Measurements from ENCODE around the gene CD8A. TPM values are rescaled to one million over a fixed set of nuclear protein-coding genes. Genes with fewer than 3 reads are reported as not detected.
A peak's percentile ranks its signal among the peaks of the same experiment; 100 is the strongest.

The CD8A gene
- total and polyA plus RNA-seq, 8 donors = 0.53 to 9.1 (median 1.0) TPM

- Histone ChIP-seq H3K4me3 (no peak overlapping the region), H3K27ac (no peak overlapping the region), H3K36me3 (no peaks in the 10 kb centered on the region), H3K9me3 (no peaks in the 10 kb centered on the region), H3K27me3 (peaks cover 4 to 14% of the 10 kb centered on the region in 2 donors), H3K4me1 (no peaks in the 10 kb centered on the region)
- no peak for TF ChIP-seq CTCF (IDR thresholded peaks at IDR 0.05)
- DNase-seq (peak in 1 of 4 donors; percentile 44), ATAC-seq (peak; percentile 83)
- intact Hi-C loops (cut with DNase I) = no loop called here
Measured at GRCh38 chr2:86782748-86783147, 8.0 kb downstream of the CD8A start.

- Histone ChIP-seq H3K27me3 (peaks cover 0 to 7% of the 10 kb centered on the region in 2 donors), H3K27ac (no peak overlapping the region), H3K4me1 (no peaks in the 10 kb centered on the region), H3K4me3 (no peak overlapping the region), H3K9me3 (no peaks in the 10 kb centered on the region), H3K36me3 (peaks cover 0 to 4% of the 10 kb centered on the region in 2 donors)
- no peak for TF ChIP-seq CTCF (IDR thresholded peaks at IDR 0.05)
- intact Hi-C loops (cut with DNase I) = no loop called here
- DNase-seq (no peak), ATAC-seq (no peak)
Measured at GRCh38 chr2:86781363-86781762, 9.3 kb downstream of the CD8A start.

- no peaks in the 10 kb centered on the region for H3K4me1 ChIP-seq
- no peaks in the 10 kb centered on the region for H3K27me3 ChIP-seq
- no peaks in the 10 kb centered on the region for H3K9me3 ChIP-seq
- no peak overlapping the region for H3K4me3 ChIP-seq
- ATAC-seq (no peak), DNase-seq (no peak)
- no peak for TF ChIP-seq CTCF (IDR thresholded peaks at IDR 0.05)
- no peak overlapping the region for H3K27ac ChIP-seq
- intact Hi-C loops (cut with DNase I) = no loop called here
- H3K36me3 ChIP-seq = peaks cover 0 to 12% of the 10 kb centered on the region in 2 donors
Measured at GRCh38 chr2:86779971-86780370, 10.7 kb downstream of the CD8A start.

GRCh38 chr2:86778957-86779356, 11.8 kb downstream of the CD8A start:
- DNase-seq (no peak), ATAC-seq (no peak)
- H3K9me3 ChIP-seq = no peaks in the 10 kb centered on the region
- no peak overlapping the region for H3K4me3 ChIP-seq
- no peak for TF ChIP-seq CTCF (IDR thresholded peaks at IDR 0.05)
- H3K36me3 ChIP-seq = peaks cover 0 to 22% of the 10 kb centered on the region in 2 donors
- intact Hi-C loops (cut with DNase I) = no loop called here
- H3K4me1 ChIP-seq = no peaks in the 10 kb centered on the region
- no peaks in the 10 kb centered on the region for H3K27me3 ChIP-seq
- no peak overlapping the region for H3K27ac ChIP-seq

- Histone ChIP-seq H3K9me3 (no peaks in the 10 kb centered on the region), H3K36me3 (peaks cover 0 to 47% of the 10 kb centered on the region in 2 donors), H3K27ac (no peak overlapping the region), H3K4me3 (no peak overlapping the region), H3K27me3 (no peaks in the 10 kb centered on the region), H3K4me1 (no peaks in the 10 kb centered on the region)
- TF ChIP-seq CTCF (IDR thresholded peaks at IDR 0.05) = no peak
- intact Hi-C loops (cut with DNase I) = no loop called here
- DNase-seq (no peak), ATAC-seq (no peak)
Measured at GRCh38 chr2:86776532-86776931, 14.2 kb downstream of the CD8A start.
